Umbilical cord (tissue), 2 donors: ENCODE results near the gene FOXC2. TPM values are rescaled to one million over a fixed set of nuclear protein-coding genes. Genes with fewer than 3 reads are reported as not detected.
"Not testable (repeated sequence)": the region's sequence is repeated elsewhere in the genome, so short reads cannot be mapped to it uniquely, and the experiment has no call there.

ENCODE experiments used
- DNase-seq: peaks from one replicate; pipeline ENCODE4 v3.0.0-alpha.2; 2015; ENCODE audit warnings: low spot score
- total RNA-seq: library from RNA; depleted of rRNA; stranded (reverse); fragments of >200 nt; gene quantifications from one replicate; pipeline ENCODE4 v1.2.3, GENCODE V29; 2014; ENCODE audit warnings: low replicate concordance; ENCODE audit not compliant: insufficient read depth

The FOXC2 gene
- total RNA-seq, 1 donor from 2014 or later = 1.2 TPM

DNA sequence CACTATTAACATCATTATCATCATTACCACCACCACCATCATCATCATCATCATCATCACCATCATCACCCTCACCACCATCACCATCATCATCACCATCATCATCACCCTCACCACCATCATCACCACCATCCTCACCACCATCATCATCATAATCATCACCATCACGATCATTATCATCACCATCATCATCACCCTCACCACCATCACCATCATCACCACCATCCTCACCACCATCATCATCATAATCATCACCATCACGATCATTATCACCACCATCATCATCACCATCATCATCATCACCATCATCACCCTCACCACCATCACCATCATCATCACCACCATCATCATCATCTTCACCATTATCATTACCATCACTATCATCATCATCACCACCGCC is 21.3 kb downstream of the FOXC2 start:
- not testable (repeated sequence) for DNase-seq

DNA sequence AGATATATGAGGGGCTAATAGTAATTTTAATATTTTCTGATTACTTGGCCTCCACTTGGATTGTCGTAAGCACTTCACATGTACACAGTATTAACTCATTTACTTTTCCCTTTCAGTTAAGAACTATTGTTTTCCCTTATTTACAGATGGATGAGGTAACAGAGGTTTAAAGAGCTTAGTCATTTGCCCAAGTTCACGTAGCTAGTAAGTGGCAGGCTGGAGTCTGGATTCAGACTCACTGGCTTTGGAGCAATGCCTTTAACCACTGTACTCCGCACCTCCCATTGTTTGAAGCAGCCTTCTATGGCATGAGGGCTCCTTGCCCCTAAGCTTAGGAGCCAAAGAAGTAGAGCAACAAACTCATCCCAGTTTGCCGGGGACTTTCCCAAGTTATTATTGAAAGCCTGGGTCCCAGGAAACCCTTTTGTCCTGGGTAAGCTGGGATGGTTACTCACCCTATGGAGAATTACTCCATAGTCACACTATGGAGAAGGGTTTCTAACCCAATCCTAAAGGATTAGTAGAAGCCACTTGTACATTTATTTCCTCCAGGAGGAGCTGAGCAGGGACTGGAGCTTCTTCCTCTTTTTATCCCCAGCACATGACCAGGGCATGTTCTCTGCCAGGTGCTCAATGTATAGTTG is 24.0 kb downstream of the FOXC2 start:
- DNase-seq = no peak

- DNase-seq = no peak
Measured at GRCh38 chr16:86591270-86591669, 24.6 kb downstream of the FOXC2 start.

- DNase-seq = no peak
Measured at GRCh38 chr16:86593913-86594620, 27.4 kb downstream of the FOXC2 start.

GRCh38 chr16:86594721-86595120 is 28.1 kb downstream of the FOXC2 start:
- no peak for DNase-seq

GRCh38 chr16:86595983-86596605 is 29.5 kb downstream of the FOXC2 start:
- no peak for DNase-seq

DNA sequence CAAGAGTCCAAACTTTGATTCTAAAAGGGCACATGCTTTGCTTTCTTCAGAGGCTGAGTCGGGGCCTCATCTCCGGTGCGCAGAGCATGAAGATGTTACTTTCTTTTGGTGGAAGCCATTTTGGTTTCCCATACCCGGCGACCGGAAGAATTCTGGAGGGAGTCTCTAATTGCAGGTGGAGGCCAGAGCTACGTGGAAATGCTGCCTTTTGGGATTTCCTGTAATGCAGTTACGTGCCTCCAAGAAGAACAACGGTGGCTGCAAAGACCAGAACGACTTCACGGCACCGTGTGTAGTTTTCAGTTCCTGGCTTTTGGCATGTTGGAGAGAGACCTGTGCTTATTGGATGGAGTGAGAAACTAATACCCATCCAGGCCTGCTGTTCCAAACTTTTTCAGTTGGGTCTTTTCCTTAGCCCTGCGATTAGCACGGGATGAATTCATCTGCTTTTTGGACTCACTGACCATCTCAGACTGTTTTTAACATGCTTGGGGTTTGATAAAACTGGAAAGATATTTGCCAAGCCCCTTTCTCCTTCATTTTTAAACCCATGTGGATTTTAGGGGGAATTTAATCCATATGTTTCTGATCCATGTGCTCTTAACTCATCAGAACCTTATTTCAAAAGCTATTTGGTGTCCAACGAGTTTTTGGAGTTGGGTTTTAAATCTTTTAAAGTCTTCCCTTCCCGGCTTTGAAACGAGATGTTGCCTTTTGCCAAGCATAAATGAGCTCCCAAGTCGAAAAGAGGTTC is 30.7 kb downstream of the FOXC2 start:
- no peak for DNase-seq

- DNase-seq = no peak
Measured at GRCh38 chr16:86597880-86598606, 31.4 kb downstream of the FOXC2 start.

DNA sequence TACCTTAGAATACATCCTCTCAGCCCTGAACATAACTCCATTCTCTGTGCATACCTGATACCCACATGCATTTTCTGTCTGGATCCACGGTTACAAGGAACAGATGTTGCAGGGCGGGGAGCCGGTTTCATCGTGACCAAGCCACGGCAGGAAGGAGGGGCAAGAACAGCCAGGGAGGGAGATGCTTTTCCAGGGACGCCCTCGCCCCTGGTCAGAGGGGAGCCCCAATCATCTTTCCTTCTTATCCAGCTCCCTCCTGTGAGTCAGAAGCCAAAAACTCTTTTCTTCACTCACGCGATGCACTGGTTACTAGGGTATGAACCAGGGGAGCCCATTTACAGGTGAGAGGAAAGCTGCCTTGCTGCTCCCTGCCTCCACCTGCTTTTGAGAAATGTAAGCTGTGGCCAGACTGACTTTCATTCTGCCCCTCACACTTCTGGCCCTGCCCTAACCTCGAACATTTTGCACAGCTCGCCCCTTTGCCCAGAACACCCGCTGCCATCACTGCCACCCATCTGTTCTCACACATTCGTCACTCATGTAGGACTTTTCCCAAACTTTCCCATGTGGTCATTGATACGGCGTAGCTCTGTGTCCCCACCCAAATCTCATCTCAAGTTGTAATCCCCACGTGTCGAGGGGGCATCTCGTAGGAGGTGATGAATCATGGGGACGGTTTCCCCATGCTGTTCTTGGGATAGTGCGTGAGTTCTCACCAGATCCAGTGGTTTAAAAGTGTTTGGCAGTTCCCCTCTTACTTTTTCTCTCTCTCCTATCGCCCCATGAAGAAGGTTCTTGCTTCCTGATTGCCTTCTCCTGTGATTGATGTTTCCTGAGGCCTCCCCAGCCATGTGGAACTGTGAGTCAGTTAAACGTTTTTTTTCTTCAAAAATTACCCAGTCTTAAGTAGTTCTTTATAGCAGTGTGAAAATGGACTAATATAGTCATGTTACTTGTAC is 32.3 kb downstream of the FOXC2 start:
- DNase-seq = no peak

- no peak for DNase-seq
Measured at GRCh38 chr16:86601356-86601755, 34.7 kb downstream of the FOXC2 start.

DNA sequence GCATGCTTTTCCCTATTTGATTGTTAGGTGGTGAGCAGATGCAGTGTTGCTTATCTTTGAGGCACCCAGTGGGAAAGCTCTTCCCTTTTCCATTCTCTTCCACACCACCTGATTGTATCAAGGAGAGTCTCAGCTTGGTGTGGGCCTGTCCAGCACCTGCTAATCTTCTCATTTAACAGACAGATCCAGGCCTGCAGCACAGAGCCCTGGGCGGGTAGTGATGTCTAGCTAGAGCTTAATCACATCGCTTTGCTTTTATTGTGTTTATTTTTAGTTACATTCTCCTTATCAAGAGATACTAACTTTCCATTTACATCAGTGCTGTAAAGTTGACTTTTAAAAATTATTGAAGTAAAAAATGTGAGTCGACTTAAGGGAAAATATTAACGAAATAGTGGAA is 35.9 kb downstream of the FOXC2 start:
- no peak for DNase-seq

GRCh38 chr16:86604436-86605193 is 38.0 kb downstream of the FOXC2 start:
- DNase-seq = no peak

DNA sequence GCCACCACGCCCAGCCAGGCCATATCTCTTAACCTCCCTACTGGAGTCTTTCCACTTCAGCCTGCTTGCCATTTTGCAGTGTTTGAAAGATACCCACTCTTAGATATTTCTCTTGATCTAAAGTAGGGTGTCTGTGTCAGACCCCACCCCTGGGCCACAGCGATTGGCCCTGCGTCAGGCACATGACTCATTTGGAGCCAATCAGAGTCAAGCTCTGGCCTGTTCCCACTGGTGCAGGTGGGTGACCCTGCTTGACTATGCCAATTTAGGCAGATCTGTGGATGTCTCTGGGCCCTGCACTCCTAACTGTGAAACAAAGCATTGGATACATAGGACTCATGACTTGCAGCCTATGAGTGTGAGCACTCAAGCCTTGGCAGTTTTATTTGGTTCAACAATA is 39.3 kb downstream of the FOXC2 start:
- DNase-seq = no peak

DNA sequence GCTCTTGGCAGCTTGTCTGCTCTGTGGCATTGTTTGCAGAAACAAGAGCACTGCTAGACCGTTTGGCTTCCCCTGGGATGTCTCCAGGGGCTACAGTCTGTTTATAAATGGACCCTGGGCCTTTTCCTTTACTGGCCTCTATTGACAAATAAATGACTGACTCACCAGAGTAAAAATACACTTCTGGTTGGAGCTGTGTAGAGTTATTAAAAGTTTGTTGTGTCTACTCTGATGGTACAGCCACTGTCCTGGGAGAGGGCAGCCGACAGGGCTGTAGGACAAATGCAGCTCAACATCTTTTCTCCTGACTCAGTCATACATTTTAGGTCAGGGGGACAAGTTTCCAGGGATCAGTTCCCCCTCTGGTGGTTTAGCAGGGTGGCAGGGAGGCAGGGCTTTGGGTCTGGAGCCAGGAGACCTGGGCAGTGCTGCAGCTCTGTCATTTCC is 41.7 kb downstream of the FOXC2 start:
- DNase-seq = no peak

DNA sequence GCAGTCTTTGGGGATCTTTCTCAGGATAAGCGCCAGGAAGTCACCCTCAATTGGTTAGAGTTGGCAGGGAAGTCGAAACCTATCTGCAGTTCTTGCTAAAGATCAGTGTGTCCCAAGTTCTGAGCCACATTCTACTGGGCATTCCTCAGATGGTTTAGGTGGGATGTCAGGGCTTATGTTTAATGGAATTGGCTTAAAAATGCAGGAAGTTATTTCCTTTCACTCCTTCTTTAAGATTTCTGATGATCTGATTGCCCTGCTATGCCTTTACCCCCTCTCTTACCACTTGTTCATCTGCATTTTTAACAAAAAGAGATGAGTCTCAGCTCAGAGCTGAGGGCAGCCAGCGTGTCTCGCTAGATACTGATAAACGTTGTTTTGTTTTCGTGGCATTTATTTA is 42.5 kb downstream of the FOXC2 start:
- peak; percentile 45 for DNase-seq

DNA sequence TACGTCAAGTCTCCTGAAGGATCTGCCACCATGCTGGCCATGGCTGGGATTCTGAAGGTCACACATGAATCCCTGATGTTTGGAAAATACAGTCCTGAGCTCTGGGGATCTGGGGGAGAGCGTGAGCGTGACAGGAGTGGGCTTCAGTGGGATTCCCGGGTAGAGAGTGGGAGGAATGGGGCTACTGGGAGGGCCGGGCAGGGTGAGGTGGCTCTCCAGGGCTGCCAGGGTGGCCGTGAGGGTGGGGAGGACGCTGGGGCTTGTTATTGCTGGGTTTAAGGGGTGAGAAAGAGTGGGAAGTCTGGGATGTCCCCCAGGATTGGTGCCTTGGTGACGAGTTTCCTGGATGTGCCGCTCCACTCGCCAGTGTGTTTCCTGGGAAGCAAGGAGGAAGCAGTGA is 43.0 kb downstream of the FOXC2 start:
- DNase-seq = no peak

- no peak for DNase-seq
Measured at GRCh38 chr16:86610779-86611524, 44.3 kb downstream of the FOXC2 start.

GRCh38 chr16:86611525-86611855 is 44.9 kb downstream of the FOXC2 start:
- peak; percentile 87 for DNase-seq

DNA sequence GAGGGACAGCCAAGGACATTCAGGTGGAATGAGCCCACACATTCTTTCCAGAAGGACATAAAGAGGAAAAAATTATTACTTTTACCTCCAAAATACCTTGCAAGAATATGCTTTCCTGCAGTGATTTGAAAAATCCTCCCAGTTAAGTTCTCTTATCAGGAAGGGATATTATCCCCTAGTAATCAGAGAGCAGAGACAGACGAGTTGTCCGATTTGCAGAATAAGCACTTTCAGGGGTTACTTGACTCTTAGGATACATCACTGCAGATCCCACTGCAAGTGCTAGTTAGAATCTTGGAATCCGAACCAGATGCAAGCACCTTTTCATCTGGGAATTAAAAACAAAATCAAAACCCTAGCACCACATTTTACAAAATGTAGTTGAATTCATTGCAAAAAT is 45.3 kb downstream of the FOXC2 start:
- peak; percentile 70 for DNase-seq
